CD4-positive, alpha-beta T cell treated with Interleukin-12 subunit alpha and Interleukin-12 subunit beta, for 1 hour (primary cell): Measurements from ENCODE around the gene CACNG8.
"Not testable (repeated sequence)": the region's sequence is repeated elsewhere in the genome, so short reads cannot be mapped to it uniquely, and the experiment has no call there.

Experiments
- DNase-seq: peaks from one replicate; pipeline ENCODE4 v3.0.0-alpha.2; 2020

The CACNG8 gene

GRCh38 chr19:53994811-53995210, 32.1 kb downstream of the CACNG8 start:
- DNase-seq: no peak

GRCh38 chr19:53998223-53998622, 35.5 kb downstream of the CACNG8 start:
- DNase-seq: no peak

DNA sequence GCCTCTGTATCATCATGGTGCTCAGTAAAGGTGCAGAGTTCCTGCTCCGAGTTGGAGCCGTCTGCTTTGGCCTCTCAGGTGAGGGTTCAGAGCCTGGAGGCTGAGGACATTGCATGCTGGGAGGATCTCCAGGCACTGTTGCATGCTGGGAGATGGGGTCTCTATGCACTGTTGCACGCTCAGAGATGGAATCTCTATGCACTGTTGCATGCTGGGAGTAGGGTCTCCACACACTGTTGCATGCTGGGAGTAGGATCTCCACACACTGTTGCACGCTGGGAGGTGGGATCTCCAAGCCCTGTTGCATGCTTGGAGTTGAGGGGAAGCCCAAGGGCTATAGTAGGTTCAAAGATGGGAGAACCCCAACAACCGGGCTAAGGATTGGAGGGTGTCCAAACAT, 37.0 kb downstream of the CACNG8 start:
- DNase-seq: no peak

DNA sequence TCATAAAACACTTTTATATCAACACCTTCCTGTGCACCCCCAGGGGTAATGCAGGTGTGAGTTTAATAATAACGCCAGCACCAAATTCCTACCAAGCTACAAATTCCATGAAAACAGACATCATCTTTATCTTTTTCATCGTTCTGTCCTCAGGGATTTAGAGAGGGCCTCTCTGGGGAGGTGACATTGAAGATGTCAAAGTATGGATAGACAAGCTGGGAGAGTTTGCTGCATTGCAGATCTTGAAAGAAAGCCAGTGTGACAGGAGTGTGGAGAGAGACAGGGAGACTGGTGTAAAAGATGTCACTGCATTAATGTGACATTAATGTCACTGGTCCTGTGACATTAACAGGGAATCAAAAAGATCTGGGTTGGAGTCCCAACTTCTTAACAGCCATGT, 38.8 kb downstream of the CACNG8 start:
- DNase-seq: no peak

GRCh38 chr19:54002495-54003315, 40.0 kb downstream of the CACNG8 start:
- DNase-seq: no peak

- DNase-seq: no peak
These were observed 46.7 kb downstream of the CACNG8 start for GRCh38 chr19:54009440-54009839.

GRCh38 chr19:54010474-54010873, 47.7 kb downstream of the CACNG8 start:
- no peak for DNase-seq

DNA sequence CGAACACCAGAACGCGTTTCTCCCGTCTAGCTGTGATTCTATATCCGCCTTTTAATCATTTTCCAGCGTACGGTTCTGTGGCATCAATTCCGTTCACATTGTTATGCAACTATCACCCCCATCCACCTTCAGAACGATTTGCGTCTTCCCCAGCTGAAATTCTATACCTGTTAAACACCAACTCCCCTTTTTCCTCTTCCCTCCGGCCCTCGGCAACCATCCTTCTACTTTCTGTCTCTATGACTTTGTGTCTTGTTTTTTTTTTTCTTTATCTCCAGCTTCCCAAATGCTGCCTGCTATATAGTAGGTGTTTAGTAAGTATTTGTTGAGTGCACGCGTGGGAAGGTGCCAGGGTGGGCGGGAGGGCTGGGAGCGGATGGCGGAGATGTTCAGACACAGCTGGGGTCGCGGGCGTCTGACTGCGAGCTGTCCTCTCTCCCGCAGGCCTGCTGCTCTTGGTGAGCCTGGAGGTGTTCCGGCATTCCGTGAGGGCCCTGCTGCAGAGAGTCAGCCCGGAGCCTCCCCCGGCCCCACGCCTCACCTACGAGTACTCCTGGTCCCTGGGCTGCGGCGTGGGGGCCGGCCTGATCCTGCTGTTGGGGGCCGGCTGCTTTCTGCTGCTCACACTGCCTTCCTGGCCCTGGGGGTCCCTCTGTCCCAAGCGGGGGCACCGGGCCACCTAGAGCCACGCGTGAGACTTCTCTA, 48.9 kb downstream of the CACNG8 start:
- no peak for DNase-seq

- DNase-seq: no peak
These were observed 51.1 kb downstream of the CACNG8 start for GRCh38 chr19:54013866-54014265.

DNA sequence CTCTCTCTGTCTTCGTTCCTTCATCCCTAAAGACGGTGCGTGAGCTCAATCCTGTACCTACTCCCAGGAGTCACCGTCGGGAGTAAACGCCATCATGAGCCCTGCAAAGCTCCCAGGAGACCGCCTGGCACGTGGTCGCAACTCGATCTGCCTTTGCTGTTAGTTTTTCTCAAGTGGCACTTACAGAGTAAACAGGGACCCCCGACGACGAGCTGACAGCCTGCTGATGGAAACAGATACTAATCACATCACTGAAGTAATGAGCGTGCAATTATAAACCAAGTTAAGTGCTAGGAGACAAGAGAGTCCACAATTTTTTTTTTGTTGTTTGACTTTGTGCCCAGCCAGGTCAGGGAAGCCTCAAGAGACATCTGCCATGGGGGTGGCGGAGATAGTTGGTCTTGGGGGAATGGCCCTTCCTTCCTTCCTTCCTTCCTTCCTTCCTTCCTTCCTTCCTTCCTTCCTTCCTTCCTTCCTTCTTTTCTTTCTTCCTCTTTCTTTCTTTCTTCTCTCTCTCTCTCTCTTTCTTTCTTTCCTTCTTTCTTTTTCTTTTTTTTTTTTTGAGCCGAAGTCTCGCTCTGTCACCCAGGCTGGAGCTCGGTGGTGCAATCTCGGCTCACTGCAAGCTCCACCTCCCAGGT, 52.3 kb downstream of the CACNG8 start:
- no peak for DNase-seq

- DNase-seq: no peak
These were observed 54.5 kb downstream of the CACNG8 start for GRCh38 chr19:54017261-54017660.

- DNase-seq: no peak
These were observed 58.6 kb downstream of the CACNG8 start for GRCh38 chr19:54021363-54021762.

- DNase-seq: no peak
These were observed 59.2 kb downstream of the CACNG8 start for GRCh38 chr19:54021932-54022331.

- DNase-seq: no peak
These were observed 60.5 kb downstream of the CACNG8 start for GRCh38 chr19:54023191-54023590.

DNA sequence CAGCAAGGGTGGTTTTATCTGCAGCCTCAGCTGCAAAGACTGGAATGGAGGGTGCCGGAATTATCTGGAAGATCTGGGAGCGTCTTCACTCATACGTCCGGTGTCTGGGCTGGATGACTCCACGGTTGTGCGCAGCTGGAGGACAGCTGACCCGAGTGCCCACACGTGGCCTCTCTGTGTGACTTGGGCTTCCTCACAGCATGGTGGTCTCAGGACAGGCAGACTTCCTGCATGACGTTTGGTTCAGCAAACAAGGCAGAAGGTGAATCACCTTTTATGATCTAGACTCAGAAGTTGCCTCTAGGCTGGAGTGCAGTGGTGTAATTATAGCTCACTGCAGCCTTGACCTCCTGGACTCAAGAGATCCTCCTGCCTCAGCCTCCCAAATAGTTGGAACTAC, 61.9 kb downstream of the CACNG8 start:
- DNase-seq: no peak

- no peak for DNase-seq
These were observed 63.9 kb downstream of the CACNG8 start for GRCh38 chr19:54026656-54027055.

GRCh38 chr19:54029301-54029700, 66.6 kb downstream of the CACNG8 start:
- DNase-seq: no peak

DNA sequence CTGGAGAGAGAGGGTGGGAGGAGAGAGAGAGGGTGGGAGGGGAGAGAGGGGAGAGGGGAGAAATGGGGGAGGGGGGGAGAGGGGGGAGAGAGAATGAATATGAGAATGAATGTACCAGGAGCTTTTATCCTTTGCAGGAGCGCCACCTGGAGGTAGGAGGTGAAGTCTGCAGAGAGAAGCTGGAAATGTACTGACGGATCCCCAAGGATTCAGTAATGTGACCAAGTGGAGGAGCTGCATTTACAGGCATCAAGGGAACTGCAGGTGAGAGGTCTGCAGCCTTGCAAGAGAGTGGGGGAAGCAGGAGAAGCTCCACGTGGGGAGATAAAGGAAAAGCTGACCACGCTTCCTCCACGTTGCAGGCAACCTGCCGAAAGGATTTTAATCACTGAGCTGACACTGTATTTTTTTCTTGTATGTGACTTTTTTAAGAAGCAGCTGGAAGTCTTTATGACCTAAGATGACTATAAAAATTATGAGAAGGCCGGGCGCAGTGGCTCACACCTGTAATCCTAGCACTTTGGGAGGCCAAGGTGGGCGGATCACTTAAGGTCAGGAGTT, 67.3 kb downstream of the CACNG8 start:
- peak; percentile 51 for DNase-seq

DNA sequence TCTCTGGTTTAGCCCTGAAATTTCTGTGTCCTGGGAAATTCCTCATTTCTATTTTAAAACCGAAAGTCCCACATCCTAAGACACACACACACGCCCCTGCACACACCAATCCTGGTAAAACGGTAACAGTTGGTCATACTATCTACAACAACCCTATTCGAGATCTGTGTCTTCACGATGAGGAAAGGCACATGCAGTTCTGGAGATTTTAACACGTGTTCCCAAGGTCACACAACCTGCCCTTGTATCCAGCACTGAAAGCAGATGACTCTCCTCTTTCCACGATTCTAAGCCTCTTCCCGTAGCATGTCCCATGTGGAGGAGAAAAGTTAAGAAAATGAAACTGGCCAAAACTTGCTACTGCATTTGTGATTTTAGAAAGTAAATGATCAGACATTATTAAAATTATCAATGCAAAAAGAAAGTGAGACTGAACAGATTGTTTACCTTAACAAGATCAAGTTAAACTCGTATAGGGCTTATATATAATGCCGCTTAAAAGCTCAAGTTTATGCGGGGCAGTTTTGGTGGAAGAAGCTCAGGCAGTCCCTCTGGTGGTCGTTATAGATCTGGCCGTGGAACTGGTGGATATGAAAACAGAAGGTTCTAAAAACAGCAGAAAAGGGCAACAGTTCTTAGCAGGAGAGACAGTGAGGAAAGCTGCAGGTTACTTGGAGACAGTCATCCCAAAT, 68.3 kb downstream of the CACNG8 start:
- DNase-seq: no peak

DNA sequence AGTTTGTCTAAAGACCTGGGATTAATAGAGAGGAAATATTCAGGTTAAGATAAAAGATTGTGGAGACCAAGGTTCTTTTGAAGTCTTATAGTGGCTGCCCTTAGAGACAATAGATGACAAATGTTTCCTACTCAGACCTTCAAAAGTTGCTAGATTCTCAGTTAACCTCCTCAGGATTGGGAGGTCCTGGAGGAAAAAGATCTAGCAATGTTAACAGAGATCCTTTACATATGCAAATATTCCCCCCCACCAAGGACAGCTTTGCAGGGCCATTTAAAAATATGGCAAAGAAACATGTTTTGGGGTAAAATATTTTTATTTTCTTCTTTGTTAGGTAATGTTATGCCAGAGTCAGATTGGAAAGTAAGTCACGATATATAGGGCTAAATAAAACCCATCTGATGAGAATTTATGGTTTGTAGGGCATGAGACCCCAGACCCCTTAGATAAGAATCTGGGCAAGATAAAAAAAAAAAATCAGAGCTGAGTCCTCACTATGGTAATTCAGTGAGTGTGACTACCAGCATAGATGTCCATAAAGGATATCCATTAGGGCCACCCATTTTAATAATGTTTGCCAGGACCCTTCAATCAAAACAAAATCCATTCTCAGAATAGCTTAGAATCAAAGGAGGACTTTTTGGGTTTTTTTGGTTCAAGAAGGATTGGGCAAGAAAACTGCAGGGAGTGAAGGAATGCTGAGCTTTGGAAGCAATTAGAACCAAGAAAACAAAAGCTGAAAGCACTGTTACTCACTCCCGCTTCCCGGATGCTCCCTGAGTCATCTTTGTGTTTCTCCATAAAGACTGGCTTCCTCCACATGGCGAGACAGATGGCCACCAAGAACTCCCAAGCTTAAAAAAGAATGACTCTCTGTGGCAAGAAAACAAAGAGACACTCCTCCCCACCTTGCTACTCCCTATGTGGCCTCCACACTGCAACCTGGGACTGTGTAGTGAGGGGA, 72.8 kb downstream of the CACNG8 start:
- no peak for DNase-seq

GRCh38 chr19:54036542-54036941, 73.8 kb downstream of the CACNG8 start:
- DNase-seq: not testable (repeated sequence)
